GM12801 (cell line): ENCODE data around the gene KIAA1328.

Experiments used
- CTCF ChIP-seq: IDR thresholded peaks from one replicate; pipeline ENCODE4 v1.5.1; 2011; ENCODE audit warnings: control low read depth; ENCODE audit not compliant: insufficient read length; ENCODE audit errors: extremely low read depth

Gene KIAA1328

GRCh38 chr18:37259711-37260110 lies 430.8 kb downstream of the KIAA1328 start:
- no peak for TF ChIP-seq CTCF

- no peak for TF ChIP-seq CTCF
These were observed 431.6 kb downstream of the KIAA1328 start for GRCh38 chr18:37260367-37261093.

GRCh38 chr18:37261246-37261840 lies 432.4 kb downstream of the KIAA1328 start:
- no peak for TF ChIP-seq CTCF

GRCh38 chr18:37261988-37262387 lies 433.1 kb downstream of the KIAA1328 start:
- no peak for TF ChIP-seq CTCF

GRCh38 chr18:37264956-37265355 lies 436.0 kb downstream of the KIAA1328 start:
- TF ChIP-seq CTCF = no peak

GRCh38 chr18:37265382-37265781 lies 436.5 kb downstream of the KIAA1328 start:
- TF ChIP-seq CTCF = no peak

GRCh38 chr18:37266290-37266689 lies 437.4 kb downstream of the KIAA1328 start:
- TF ChIP-seq CTCF = no peak
